ENCODE results near the gene NIT2. TPM values are rescaled to one million over a fixed set of nuclear protein-coding genes. Genes with fewer than 3 reads are reported as not detected.
"Not testable (repeated sequence)": the region's sequence is repeated elsewhere in the genome, so short reads cannot be mapped to it uniquely, and the experiment has no call there.

The NIT2 gene
- total RNA-seq, 8 experiments from 2014 or later: 5.6 to 80.0 (median 17.8) TPM

DNA sequence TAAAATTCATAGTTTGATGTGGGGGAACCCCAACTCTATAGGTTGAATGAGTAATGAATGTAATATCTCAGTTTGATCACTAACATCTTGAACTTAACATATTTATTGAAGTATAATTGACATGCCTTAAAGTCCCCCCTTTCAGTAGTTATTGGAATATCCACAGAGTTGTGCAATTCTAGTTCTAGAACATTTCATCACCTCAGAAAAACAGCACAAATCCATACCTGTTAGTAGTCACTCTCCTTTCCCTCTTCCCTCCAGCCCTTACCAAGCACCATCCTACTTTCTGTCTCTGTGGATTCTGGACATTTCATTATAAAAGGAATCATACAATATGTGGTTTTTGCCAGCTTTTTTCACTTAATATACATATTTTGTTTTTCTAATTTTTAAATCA, 8.7 kb upstream of the NIT2 start:
- in situ Hi-C loops (cut with MboI; ENCODE audit: low pct_unique_long_range_greater_than_20kb in 2 of 9, low sequenced_read_pairs in 9 of 9, unreplicated experiment in 9 of 9): no loop called here
- Histone ChIP-seq H3K4me1 (replicated peaks in 1 of 2) (no peaks in the 10 kb centered on the region), H3K27ac (no peak overlapping the region), H3K4me3 (no peak overlapping the region)
- ATAC-seq (replicated peaks in 6 of 8): no peak

DNA sequence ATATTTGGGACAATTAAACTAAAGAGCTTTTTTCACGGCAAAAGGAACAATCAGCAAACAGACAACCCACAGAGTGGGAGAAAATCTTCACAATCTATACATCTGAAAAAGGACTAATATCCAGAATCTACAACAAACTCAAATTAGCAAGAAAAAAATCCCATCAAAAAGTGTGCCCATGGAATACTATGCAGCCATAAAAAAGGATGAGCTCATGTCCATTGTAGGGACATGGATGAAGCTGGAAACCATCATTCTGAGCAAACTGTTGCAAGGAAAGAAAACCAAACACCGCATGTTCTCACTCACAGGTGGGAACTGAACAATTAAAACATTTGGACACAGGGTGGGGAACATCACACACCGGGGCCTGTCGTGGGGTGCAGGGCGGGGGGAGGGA, 7.2 kb upstream of the NIT2 start:
- ATAC-seq (replicated peaks in 6 of 8); in situ Hi-C loops (cut with MboI; ENCODE audit: low pct_unique_long_range_greater_than_20kb in 2 of 9, low sequenced_read_pairs in 9 of 9, unreplicated experiment in 9 of 9); H3K4me1 ChIP-seq (replicated peaks in 1 of 2); H3K27ac ChIP-seq; H3K4me3 ChIP-seq: not testable (repeated sequence)
- WGBS, 10 experiments: 88 to 100% (median 100%) methylated on average over 1 to 4 of the region's 5 CpGs; no CpG with 5 or more reads in 1 of the 10 experiments

DNA sequence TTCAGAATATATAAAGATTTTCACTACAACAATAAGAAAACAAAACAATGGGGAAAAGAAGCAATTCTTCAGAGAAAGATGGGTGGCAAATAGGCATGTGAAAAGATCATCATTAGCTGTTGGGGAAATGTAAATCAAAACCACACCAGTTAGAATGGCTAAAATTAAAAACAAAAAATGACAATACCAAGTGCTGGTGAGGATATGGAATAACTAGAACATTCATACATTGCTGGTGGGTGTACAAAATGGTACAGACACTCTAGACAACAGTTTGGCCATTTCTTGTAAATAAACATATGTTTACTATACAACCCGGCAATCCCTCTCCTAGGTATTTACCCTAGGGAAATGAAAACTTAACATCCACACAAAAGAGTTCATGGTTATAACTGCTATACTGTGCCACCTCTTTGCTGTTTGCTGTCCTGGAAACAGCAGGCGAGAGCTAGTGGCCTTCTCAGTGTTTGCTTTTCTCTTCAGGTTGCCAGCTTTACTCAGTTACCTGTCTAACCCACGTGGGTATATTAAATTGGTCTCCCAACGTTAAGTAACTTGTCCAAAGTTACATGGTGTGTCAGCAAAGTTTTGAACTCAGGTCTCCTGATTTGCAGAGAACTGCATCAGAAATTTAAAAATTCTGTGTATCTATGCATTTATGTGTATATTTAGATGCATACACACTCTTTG, 4.6 kb upstream of the NIT2 start:
- in situ Hi-C loops (cut with MboI; ENCODE audit: low pct_unique_long_range_greater_than_20kb in 2 of 9, low sequenced_read_pairs in 9 of 9, unreplicated experiment in 9 of 9): no loop called here
- no peak overlapping the region for H3K4me3 ChIP-seq
- ATAC-seq (replicated peaks in 6 of 8): peak in 1 of 8 experiments; percentile 7

DNA sequence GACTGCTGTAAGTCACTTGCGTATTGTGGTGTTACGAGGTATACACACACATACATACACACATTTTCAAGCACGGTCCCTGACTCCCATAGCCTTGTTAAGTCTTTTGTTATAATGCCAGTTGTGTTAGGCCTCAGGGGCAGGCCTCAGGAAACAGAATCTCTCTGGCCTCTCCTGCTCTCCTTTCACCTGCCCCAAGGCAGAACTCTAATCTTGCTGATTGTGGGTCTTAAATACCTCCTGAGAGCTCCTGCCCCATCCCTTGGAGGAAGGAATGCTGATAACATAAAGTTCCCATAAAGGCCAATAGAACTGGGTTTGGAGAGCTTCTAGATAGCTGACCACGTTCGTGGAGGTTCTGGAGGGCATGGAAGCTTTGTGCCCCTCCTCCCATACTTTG, 3.9 kb upstream of the NIT2 start:
- WGBS, 10 experiments: 80 to 100% (median 91%) methylated on average over 1 to 5 of the region's 5 CpGs; no CpG with 5 or more reads in 2 of the 10 experiments
- Histone ChIP-seq H3K4me3 (no peak overlapping the region), H3K4me1 (replicated peaks in 1 of 2) (no peaks in the 10 kb centered on the region), H3K27ac (no peak overlapping the region)
- no peak for ATAC-seq (replicated peaks in 6 of 8)
- in situ Hi-C loops (cut with MboI; ENCODE audit: low pct_unique_long_range_greater_than_20kb in 2 of 9, low sequenced_read_pairs in 9 of 9, unreplicated experiment in 9 of 9): no loop called here

More for the DNA sequence above, 4.6 kb upstream of the NIT2 start:
- Histone ChIP-seq H3K4me1 (replicated peaks in 1 of 2) (no peaks in the 10 kb centered on the region), H3K27ac (no peak overlapping the region)
- 58 to 100% (median 73%) methylated on average over 1 to 4 of the region's 4 CpGs; no CpG with 5 or more reads in 1 of the 10 experiments for WGBS, 10 experiments

DNA sequence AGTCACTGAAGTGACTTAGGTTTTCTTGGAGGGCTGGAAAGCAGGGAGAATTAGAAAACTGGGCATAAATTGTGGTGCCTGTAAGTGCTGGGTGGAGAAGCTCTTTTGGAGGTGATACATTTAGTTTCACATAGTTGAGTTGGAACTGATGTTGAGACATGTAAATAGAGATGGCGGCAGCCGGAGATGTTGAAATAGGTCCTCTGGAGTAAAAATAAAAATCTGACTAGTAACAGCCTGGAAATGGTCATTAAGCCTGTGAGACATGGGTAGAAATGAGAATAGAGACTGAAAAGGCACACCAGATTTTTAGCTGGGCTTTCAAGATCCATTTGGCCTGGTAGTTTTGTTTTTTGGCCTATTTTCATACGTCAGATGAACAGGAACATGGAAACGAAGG, 2.9 kb upstream of the NIT2 start:
- in situ Hi-C loops (cut with MboI; ENCODE audit: low pct_unique_long_range_greater_than_20kb in 2 of 9, low sequenced_read_pairs in 9 of 9, unreplicated experiment in 9 of 9): no loop called here

DNA sequence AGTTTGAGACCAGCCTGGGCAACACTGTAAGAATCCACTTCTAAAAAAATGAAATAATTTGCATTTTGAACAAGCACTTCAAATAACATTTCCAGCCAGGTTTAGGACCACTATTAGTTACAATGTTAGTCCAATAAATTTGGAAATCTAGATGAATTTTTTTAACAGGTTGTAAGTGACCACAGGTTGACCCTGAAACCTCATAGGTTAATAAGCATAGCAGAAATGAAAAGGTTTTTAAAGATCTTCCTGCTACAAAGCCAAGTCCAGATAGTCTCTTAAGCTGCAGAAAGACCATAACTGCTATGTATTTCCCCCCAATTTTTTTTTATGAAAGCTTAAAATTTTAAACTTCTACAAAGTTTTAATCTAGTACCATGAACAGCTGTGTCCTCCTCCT, 1.5 kb upstream of the NIT2 start:
- in situ Hi-C loops (cut with MboI; ENCODE audit: low pct_unique_long_range_greater_than_20kb in 2 of 9, low sequenced_read_pairs in 9 of 9, unreplicated experiment in 9 of 9): no loop called here
- H3K4me3 ChIP-seq: no peak overlapping the region
- ATAC-seq (replicated peaks in 6 of 8): no peak
- H3K4me1 ChIP-seq (replicated peaks in 1 of 2): no peaks in the 10 kb centered on the region
- no peak overlapping the region for H3K27ac ChIP-seq

More for the DNA sequence above, 2.9 kb upstream of the NIT2 start:
- ATAC-seq (replicated peaks in 6 of 8): no peak
- Histone ChIP-seq H3K4me1 (replicated peaks in 1 of 2) (no peaks in the 10 kb centered on the region), H3K27ac (no peak overlapping the region), H3K4me3 (no peak overlapping the region)
- WGBS, 10 experiments: 67 to 100% (median 90%) methylated on average over 1 to 4 of the region's 4 CpGs

DNA sequence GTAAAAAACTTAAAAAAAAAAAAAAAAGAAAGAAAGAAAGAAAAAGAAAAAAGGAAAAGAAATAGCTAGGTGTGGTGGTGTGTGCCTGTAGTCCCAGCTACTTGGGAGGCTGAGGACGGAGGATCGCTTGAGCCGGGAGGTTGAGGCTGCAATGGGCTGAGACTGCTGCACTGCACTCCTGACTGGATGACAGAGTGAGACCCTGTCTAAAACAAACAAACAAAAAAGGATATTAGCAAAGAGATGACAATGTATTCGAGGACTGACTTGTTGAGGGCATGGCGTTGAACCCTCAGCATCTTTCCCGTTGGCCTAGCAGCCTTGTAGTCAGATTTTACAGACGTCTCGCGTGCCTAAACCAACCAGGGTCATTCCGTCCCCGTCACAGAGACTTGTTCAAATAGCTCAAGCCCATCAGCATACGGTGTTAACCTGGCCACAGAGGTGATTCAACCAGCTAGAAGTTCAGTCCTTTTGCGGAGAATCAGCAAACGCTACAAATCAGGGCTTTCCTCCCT, 528 bp upstream of the NIT2 start:
- WGBS, 10 experiments: 0 to 100% (median 52%) methylated on average over 1 to 12 of the region's 14 CpGs; no CpG with 5 or more reads in 1 of the 10 experiments
- ATAC-seq (replicated peaks in 6 of 8): peak in 2 of 8 experiments; percentile 16 to 22

DNA sequence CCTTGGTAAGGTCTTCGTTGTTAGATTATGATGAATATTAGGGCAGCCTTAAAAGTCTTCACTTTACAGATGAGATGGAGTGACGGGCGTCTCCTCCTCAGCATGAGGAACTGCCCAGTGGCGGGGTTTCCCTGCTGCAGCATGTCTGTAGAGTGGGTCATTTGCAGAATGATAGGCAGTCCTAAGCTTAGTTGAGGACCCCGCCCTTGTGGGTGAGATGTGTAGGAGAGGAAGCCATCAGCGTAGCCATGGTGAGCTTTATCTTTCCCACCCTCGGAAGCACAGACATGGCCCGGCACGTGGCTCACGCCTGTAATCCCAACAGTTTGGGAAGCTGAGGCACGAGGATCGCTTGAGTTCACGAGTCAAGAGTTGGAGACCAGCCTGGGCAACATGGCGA, 877 bp downstream of the NIT2 start:
- Histone ChIP-seq H3K4me3 (peak overlapping the region in 4 of 5 donors; percentile 47 to 70 (median 52)), H3K27ac (no peak overlapping the region), H3K4me1 (replicated peaks in 1 of 2) (no peaks in the 10 kb centered on the region)
- in situ Hi-C loops (cut with MboI; ENCODE audit: low pct_unique_long_range_greater_than_20kb in 2 of 9, low sequenced_read_pairs in 9 of 9, unreplicated experiment in 9 of 9): no loop called here
- WGBS, 10 experiments: 0 to 95% (median 60%) methylated on average over 1 to 11 of the region's 14 CpGs; no CpG with 5 or more reads in 1 of the 10 experiments
- ATAC-seq (replicated peaks in 6 of 8): peak in 3 of 8 experiments; percentile 33 to 70 (median 41)

More for the DNA sequence above, 528 bp upstream of the NIT2 start:
- in situ Hi-C loops (cut with MboI; ENCODE audit: low pct_unique_long_range_greater_than_20kb in 2 of 9, low sequenced_read_pairs in 9 of 9, unreplicated experiment in 9 of 9): no loop called here
- Histone ChIP-seq H3K4me3 (peak overlapping the region; percentile 47 to 70 (median 53)), H3K4me1 (replicated peaks in 1 of 2) (no peaks in the 10 kb centered on the region), H3K27ac (peak overlapping the region in 1 of 2 donors; percentile 26)

DNA sequence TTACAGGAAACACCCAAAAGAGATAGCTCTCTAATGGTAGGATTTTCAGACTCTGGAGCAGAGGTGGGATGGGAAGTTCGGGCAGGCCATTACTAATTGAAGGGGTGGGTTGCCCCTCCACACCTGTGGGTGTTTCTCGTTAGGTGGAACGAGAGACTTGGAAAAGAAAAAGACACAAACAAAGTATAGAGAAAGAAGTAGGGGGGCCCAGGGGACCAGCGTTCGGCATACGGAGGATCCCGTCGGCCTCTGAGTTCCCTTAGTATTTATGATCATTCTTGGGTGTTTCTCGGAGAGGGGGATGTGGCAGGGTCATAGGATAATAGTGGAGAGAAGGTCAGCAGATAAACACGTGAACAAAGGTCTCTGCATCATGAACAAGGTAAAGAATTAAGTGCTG, 1.7 kb downstream of the NIT2 start:
- H3K4me1 ChIP-seq (replicated peaks in 1 of 2); H3K4me3 ChIP-seq; H3K27ac ChIP-seq; in situ Hi-C loops (cut with MboI; ENCODE audit: low pct_unique_long_range_greater_than_20kb in 2 of 9, low sequenced_read_pairs in 9 of 9, unreplicated experiment in 9 of 9); ATAC-seq (replicated peaks in 6 of 8): not testable (repeated sequence)
- 80 to 100% (median 93%) methylated on average over 2 to 3 of the region's 10 CpGs; no CpG with 5 or more reads in 7 of the 10 experiments for WGBS, 10 experiments

DNA sequence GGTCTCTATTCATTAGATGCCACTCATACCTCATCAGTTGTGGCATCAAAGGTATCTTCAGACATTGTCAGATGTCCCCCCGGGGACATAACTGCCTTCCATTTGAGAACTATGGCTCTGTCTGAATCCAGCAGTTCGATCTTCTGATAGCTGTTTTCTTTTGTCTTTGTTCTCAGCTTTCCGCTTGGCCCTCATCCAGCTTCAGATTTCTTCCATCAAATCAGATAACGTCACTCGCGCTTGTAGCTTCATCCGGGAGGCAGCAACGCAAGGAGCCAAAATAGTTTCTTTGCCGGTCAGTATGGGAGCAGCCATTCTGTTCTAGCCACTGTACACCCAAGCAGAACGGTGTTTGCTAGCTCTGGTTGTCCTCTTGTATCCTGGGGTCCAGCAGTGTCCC, 4.4 kb downstream of the NIT2 start:
- in situ Hi-C loops (cut with MboI; ENCODE audit: low pct_unique_long_range_greater_than_20kb in 2 of 9, low sequenced_read_pairs in 9 of 9, unreplicated experiment in 9 of 9): no loop called here
- H3K4me3 ChIP-seq: no peak overlapping the region
- no peak for ATAC-seq (replicated peaks in 6 of 8)
- H3K27ac ChIP-seq: no peak overlapping the region
- WGBS, 10 experiments: 85 to 100% (median 94%) methylated on average over 1 to 8 of the region's 10 CpGs; no CpG with 5 or more reads in 3 of the 10 experiments
- no peaks in the 10 kb centered on the region for H3K4me1 ChIP-seq (replicated peaks in 1 of 2)

DNA sequence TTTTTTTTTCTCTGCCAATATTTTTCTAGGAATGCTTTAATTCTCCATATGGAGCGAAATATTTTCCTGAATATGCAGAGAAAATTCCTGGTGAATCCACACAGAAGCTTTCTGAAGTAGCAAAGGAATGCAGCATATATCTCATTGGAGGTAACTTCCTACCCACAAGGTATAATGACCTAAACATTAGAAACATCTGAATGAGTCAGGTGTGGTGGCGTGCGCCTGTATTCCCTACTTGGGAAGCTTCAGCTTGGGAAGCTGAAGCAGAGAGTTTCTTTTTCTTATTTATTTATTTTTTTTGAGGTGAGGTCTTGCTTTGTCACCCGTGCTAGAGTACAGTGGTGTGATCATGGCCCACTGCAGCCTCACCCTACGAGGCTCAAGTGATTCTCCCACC, 5.2 kb downstream of the NIT2 start:
- in situ Hi-C loops (cut with MboI; ENCODE audit: low pct_unique_long_range_greater_than_20kb in 2 of 9, low sequenced_read_pairs in 9 of 9, unreplicated experiment in 9 of 9): no loop called here
- H3K4me1 ChIP-seq (replicated peaks in 1 of 2): no peaks in the 10 kb centered on the region
- 67 to 100% (median 96%) methylated on average over 1 to 4 of the region's 5 CpGs for WGBS, 10 experiments
- no peak overlapping the region for H3K27ac ChIP-seq
- no peak for ATAC-seq (replicated peaks in 6 of 8)
- H3K4me3 ChIP-seq: no peak overlapping the region

DNA sequence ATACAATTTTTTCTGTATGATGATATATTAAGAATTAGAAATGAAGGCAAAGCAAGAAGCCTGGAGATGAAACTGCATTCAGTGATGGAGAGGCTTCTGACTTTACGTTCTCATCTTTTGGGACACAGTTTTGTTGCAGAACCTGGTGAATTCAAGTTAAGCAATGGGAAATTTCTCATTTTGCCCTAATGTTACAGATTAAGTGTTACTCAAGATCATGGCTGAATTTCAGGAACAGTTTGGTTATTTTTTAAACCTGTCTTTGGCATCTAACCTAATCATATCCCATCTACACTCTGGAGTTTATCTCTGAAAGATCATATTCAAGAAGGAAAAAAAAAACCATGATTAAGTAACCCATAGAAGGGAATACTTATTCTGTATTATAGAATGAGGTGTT, 6.0 kb downstream of the NIT2 start:
- no peak overlapping the region for H3K27ac ChIP-seq
- no peaks in the 10 kb centered on the region for H3K4me1 ChIP-seq (replicated peaks in 1 of 2)
- 75 to 100% (median 100%) methylated on average over 1 of the region's 1 CpG; no CpG with 5 or more reads in 1 of the 10 experiments for WGBS, 10 experiments
- in situ Hi-C loops (cut with MboI; ENCODE audit: low pct_unique_long_range_greater_than_20kb in 2 of 9, low sequenced_read_pairs in 9 of 9, unreplicated experiment in 9 of 9): no loop called here
- no peak for ATAC-seq (replicated peaks in 6 of 8)
- H3K4me3 ChIP-seq: no peak overlapping the region

DNA sequence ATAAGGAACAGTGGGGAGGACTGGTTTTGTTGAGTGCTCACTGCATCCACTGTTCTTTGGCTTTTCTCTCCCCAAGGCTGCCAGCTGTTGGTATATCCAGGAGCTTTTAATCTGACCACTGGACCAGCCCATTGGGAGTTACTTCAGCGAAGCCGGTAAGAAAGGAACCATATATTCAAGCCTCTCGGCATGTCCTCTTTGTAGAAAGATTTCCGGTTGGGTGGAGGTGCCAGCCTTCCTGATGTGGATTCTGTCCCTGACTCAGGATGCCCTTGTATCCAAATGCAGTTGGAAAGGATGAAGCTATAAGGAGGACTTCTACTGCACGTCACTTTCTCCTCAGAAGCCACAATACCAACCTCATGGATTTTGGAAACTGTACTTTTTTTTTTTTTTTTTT, 14.2 kb downstream of the NIT2 start:
- H3K4me3 ChIP-seq: no peak overlapping the region
- H3K4me1 ChIP-seq (replicated peaks in 1 of 2): no peaks in the 10 kb centered on the region
- no peak overlapping the region for H3K27ac ChIP-seq
- ATAC-seq (replicated peaks in 6 of 8): no peak
- 83 to 100% (median 100%) methylated on average over 1 to 5 of the region's 5 CpGs; no CpG with 5 or more reads in 4 of the 10 experiments for WGBS, 10 experiments
- in situ Hi-C loops (cut with MboI; ENCODE audit: low pct_unique_long_range_greater_than_20kb in 2 of 9, low sequenced_read_pairs in 9 of 9, unreplicated experiment in 9 of 9): no loop called here

DNA sequence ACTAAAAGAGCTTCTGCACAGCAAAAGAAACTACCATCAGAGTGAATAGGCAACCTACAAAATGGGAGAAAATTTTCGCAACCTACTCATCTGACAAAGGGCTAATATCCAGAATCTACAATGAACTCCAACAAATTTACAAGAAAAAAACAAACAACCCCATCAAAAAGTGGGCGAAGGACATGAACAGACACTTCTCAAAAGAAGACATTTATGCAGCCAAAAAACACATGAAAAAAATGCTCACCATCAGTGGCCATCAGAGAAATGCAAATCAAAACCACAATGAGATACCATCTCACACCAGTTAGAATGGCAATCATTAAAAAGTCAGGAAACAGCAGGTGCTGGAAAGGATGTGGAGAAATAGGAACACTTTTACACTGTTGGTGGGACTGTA, 17.2 kb downstream of the NIT2 start:
- ATAC-seq (replicated peaks in 6 of 8); H3K4me1 ChIP-seq (replicated peaks in 1 of 2); H3K27ac ChIP-seq; in situ Hi-C loops (cut with MboI; ENCODE audit: low pct_unique_long_range_greater_than_20kb in 2 of 9, low sequenced_read_pairs in 9 of 9, unreplicated experiment in 9 of 9); H3K4me3 ChIP-seq: not testable (repeated sequence)
- whole genome bisulfite sequencing, 10 experiments: no CpG with 5 or more reads among the region's 2 CpGs

Data from motor neuron (in vitro differentiated cells).